Stimulated activated CD4-positive, alpha-beta T cell treated with anti-CD3 and anti-CD28 coated beads, TNF-alpha, amount 100 ng/mL, for 48 hours (primary cell): ENCODE measurements around the gene ACBD7.

Experiments
- DNase-seq, 3 donors: peaks; one replicate each; pipeline ENCODE4 v3.0.0-alpha.2; 2020; ENCODE audit warnings: low read depth in 3 of 3

ACBD7 gene

DNA sequence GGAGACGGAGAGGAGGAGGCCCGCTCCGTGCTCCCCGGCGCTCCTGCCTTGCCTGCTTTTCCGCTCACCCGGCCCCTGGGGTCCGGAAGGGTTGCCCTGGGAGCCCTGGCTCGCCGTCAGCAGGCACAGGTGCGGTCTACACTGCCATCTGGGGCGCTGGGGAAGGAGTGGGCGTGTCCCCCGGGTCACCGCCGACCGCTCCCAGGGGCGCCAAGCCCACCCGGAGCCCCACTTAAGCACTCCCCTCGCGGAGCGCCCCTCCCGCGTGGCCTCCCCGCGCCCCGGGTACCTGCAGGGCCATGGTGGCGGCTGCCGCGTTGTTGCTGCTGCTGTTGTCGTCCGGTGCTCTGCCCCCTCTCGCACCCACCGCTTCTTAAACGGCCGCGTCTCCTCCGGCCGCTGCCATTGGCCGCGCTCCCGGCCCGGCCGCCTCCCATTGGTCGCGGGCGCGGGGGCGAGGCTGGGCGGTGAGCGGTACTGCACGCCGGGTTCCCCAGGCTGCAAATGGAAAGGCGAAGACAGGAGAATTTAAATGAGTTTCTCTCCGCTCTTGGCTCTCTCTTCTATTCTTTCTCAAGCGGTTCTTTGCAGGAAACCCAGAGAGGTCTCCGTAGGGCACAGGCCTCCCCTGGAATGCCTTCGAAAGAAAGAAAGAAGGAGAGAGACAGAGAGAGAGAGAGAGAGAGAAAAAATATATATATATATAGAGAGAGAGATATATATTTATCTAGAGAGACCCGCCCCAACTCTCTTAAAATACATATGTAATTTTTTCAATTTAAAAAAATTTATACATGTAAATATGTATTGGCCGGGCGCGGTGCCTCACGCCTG is at the start of gene ACBD7:
TSS of gene ACBD7 (minus strand) at position 349 of the 834 bp plus-strand sequence. CDS start at position 301, 48 bp downstream.
- peak; percentile 68 to 82 (median 74) for DNase-seq

DNA sequence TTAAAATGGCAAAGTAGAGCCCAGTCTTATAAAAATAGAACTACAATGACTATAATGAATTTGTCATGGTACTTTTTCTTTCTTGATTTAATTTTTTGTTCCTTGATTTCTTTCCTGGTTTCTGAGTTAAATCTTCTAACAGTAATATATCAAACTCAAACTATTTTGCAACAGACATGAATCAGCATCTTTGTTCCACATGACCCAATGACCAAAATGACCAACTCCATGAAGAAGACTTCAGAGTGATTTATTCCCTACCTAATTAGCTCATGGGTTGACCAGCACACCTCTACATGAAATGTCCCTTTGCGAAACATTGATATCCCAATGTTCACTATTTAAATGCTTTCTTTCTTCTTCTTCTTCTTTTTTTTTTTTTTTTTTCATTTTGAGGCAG is 49.1 kb upstream of the ACBD7 start:
- no peak for DNase-seq

DNA sequence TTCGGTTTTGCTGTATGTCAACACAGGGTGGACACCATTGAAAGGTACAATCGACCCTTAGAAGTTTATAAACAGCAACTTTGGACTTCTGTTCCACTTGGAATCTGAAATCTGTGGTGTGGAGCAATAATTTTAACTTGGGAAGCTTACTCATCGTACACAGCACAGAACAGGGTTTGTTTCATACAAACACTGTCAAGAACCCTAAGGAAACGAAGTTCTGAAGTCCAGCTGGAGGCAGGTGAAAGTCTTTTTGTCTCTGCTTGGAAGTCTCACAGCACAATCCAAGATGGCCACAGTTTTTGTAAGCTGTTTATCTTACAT is 48.4 kb upstream of the ACBD7 start:
- DNase-seq = no peak

DNA sequence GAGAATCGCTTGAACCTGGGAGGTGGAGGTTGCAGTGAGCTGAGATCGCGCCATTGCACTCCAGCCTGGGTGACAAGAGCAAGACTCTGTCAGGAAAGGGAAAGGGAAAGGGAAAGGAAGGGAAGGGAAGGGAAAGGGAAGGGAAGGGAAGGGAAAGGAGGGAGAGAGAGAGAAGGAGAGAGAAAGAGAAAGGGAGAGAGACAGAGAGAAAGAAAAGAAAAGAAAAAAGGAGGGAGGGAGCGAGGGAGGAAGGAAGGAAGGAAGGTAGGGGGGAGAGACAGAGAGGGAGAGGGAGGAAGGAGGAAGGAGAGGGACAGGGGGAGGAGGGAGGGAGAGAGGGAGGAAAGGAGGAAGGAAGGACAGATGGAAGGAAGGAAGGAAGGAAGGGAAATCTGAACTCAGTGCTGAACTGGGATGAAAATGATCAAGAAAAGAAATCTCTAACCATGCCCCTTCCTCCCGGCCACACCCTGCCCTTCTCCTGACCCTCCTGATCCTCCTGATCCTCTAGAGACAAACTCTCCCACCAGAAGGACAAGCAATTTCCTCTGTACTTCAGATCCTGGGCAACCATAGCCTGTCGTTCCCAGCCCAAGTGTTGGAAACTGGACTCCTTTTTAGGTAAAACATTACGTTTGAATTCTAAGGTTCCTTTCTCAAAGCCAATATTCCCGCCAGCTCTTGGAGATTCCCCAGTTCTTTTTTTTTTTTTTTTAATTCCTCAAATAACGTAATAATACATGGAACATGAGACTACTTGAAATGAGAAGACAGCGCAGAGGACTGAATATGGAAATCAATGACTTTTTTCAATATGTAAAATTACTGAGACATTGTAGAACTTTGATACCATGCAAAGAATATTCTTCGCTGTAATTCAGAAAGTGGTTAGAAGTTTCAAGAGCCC is 47.8 kb upstream of the ACBD7 start:
- DNase-seq = no peak

DNA sequence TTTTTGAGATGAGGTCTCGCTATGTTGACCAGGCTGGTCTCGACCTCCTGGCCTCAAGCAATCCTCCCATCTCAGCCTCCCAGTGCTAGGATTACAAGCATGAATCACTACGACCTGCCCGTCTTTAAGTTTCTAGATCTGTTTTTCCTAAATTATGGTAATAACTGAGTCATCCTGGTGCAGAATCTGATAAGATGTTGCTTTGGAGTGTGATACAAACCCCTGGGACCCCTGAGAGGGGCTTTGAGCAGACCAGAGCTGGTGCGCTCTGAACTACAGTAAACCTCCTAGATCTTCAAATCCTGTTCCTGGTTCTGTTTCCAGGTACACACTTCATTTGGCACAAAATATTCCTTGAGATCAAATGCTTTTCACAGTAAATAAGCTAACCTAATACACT is 42.8 kb upstream of the ACBD7 start:
- DNase-seq = no peak

DNA sequence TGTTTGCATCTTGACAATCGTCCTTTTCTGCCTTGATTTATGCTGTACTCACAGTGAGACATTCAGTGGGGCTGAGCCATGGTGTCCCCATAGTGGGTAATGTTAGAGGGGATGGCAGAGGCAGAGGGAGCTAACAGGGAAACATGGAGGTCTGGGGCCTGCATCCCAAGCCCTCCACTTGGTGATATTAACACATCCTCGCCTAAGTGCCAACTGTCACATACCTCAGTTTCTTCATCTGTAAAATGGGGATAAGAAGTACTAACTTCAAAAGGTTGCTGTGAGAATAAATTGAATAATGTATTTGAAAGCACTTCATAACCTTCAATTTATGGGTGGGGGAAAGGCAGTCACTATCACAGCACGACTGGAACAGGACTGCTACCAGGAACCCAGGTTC is 36.3 kb upstream of the ACBD7 start:
- DNase-seq = no peak

DNA sequence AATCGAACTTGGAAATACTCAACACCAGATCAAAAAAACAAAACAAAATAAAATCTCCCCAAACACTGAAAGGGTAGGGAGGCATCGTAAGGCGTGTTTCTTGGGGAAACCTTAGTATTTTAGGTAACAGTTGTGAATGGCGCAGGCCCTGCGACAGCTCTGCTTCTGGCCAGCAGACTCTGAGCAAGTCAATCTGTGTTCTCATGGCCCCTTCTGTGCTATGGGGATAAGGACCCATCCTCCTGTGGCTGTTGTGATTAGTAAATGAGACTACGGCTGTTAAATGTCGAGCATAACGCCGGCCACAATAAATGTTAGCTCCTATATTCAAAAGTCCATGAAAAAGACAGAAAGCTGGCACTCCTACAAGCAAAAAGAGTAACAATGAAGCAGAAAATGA is 35.6 kb upstream of the ACBD7 start:
- no peak for DNase-seq

DNA sequence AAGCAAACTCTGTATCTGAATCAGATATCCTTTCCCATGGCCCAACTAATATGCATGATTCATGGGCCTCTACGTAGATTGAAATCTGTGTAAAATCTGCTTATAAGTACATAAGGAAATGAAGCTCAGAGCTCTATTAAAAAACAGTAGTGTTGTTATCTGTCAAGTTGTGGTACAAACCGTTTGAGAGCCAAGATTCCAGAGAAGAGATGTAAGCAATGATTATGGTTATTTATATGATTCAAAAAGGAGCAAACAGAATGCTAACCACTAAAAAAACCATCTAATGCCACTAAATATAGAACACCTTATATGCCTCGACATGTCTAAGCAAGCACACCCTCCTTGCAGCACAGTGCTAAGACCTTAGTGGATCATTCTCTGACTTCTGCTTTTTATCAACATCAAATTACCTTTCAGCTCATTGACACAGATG is 35.2 kb upstream of the ACBD7 start:
- DNase-seq = no peak

DNA sequence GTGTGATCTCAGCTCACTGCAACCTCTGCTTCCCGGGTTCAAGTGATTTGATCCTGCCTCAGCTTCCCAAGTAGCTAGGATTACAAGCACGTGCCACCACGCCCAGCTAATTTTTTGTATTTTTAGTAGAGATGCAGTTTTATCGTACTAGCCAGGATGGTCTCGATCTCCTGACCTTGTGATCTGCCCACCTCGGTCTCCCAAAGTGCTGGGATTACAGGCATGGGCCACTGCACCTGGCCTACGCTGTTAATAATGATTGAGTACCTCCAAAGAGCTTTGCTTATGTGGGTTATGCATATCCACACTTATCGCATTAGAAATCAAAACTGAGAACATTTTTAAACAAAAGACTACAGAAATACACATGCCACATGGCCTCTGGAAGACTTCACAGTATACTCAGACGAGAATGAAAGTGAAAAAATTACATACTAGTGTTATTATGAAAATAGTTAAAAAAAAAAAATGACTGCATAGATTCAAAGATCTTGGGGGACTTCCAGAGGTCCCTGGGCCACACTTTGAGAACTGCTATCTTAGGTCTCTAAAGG is 34.0 kb upstream of the ACBD7 start:
- no peak for DNase-seq

DNA sequence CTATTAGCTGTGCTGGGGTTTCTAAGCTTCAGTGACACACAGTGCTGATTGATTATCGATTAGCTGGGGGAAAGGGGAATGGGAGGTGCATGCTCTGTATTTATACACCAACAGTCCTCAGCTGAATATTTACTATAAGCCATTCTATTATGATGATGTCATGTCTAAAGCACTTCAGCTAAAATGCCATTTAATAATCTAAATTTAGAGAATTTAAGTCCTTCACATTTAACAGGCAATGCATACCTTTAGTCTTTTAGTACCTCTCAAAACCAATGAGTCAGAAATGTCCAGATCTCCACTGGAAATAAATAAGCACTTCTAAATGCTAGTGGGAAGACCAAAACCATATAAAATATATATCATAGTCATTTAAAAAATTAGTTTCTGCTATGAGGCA is 33.1 kb upstream of the ACBD7 start:
- no peak for DNase-seq

DNA sequence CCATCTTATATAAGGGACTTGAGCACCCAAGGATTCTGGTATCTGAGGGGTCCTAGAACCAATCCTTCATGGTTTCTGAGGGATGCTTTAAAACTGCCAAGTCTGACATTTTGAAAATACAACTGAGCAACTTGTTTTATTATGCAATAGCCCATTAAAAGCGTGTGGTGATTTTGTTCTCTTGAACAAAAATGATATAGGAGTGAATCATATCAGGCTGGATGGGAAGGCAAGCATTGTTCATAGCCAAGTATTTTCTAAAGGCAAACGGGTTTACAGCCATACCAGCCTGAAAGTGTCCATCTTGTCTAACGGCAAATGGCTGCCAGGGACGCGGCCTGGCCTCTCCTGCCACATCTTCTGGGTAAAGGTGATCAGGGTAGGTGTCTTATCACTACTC is 31.9 kb upstream of the ACBD7 start:
- no peak for DNase-seq

DNA sequence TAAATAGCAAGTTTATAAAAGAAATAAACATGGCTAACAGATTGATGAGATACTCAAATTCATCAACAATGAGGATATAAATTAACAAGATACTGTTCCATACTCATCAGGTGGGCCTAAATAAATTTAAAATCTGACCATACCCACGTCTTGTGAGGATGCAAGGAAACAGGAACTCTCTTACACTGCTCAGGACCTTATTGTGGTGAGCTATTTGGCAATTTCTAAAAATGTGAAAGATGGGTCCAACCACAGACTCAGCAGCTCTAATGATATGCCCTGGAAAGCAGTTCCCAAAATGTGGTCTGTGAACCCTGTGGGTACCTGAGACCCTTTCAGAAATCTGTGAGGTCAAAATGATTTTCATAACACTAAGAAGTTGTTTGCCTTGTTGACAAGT is 30.0 kb upstream of the ACBD7 start:
- no peak for DNase-seq

DNA sequence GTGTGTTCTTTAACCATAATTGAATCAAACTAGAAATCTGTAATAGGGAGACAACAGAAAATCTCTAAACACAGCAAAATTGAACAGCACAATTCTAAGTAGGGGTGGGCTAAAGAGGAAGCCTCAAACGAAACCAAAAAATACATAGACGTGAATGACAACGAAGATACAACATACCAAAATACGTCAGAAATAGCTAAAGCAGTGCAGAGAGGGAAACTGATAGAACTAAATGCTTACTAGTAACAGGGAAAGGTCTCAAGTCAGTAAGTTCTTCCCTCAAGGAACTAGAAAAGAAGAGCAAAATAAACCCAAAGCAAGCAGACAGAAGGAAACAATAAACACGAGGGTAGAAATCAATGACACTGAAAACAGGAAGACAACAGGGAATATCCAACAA is 27.6 kb upstream of the ACBD7 start:
- no peak for DNase-seq

DNA sequence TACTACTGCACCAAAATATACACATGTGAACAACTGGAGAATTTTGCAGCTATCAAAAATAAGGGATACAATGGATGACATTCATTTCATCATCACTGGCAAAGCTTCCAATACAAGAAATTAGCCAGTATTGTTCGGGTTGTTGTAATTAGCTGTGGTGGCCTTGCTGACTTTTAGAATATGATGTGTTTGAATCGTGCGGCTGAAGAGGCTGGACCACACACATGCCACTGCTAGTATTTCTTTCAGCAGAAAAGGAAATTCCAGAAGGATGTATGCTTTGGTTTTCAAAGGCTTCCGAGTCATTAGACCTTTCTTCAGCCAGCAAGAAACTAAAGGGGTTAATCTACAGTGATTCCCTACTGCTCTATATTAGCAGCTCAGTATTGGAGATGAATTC is 25.2 kb upstream of the ACBD7 start:
- no peak for DNase-seq

DNA sequence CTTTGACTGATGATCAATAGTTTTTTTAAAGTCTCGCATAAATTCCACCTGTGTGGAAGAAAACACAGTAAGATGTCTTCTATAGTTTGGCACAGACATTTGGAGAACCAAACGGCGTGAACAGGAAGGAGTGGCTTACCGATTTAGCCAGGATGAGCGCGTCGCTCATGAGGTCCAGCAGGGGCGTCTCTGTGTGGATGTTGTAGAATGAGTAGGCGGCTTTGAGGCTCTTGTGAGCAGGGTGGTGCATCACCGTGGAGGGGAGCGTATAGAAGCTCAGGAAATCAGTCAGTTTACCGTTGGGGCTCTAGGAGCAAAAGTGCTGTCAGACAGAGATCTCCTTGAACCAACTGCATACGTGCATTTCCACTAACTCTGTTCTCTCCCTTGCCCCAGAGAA is 24.1 kb upstream of the ACBD7 start:
- no peak for DNase-seq

DNA sequence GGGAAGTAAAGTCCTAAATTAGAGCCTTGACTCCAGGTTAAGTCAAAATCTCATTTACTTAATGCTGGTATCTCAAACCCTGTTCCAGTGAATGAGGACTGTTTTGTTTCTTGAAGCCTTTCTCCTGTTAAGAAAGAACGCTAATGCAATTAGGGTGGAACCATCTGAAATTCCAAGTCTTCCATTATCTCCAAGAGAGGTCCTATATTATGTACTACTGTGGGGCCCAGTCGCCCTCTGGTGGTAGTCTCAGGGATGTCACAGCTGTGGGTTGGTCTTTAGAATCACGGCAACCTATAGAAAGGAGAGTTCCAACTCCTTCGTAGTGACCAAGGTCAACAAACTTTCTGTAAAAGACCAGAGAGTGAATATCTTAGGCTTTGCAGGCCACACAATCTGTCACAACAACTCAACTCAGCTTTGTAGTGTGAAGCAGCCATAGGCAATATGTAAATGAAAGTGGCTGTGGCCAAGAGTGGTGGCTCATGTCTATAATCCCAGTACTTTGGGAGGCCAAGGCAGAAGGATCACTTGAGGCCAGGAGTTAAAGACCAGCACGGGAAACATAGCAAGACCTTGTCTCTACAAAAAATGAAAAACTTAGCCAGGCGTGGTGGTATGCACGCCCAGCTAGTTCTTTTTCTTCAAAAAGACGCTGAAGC is 17.9 kb upstream of the ACBD7 start:
- peak in 2 of 3 donors; percentile 43 to 61 for DNase-seq

DNA sequence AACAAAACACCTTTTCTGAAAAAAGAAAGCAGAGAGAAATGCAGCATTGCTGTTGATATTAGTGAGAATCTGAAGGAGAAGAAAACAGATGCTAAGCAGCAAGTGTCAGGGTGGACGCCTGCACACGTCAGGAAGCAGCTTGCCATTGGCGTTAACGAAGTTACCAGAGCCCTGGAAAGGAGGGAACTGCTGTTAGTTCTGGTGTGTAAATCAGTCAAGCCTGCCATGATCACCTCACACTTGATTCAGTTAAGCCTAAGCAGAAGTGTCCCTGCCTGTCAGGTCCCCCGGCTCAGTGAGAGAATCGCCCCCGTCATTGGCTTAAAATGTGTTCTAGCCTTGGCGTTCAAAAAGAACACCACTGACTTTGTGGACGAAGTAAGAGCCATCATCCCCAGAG is 14.9 kb upstream of the ACBD7 start:
- DNase-seq = no peak

DNA sequence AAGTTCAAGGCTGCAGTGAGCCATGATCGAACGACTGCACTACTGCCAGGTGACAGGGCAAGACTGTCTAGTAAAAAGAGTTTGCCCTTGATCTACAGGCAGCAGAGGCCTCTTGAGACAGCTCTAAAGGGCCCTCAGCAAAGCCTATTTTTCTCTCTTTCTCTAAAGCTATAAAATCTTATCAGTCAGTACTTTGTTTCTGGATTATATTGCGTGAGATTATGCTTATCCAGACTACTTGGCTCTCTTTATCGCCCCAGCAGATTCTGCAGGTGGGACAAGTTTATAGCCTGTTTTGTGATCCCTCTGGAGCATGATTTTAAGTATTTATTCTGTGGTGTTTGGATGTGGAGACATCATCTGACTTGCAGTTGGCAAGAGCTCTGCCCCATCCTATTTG is 11.3 kb upstream of the ACBD7 start:
- DNase-seq = no peak

DNA sequence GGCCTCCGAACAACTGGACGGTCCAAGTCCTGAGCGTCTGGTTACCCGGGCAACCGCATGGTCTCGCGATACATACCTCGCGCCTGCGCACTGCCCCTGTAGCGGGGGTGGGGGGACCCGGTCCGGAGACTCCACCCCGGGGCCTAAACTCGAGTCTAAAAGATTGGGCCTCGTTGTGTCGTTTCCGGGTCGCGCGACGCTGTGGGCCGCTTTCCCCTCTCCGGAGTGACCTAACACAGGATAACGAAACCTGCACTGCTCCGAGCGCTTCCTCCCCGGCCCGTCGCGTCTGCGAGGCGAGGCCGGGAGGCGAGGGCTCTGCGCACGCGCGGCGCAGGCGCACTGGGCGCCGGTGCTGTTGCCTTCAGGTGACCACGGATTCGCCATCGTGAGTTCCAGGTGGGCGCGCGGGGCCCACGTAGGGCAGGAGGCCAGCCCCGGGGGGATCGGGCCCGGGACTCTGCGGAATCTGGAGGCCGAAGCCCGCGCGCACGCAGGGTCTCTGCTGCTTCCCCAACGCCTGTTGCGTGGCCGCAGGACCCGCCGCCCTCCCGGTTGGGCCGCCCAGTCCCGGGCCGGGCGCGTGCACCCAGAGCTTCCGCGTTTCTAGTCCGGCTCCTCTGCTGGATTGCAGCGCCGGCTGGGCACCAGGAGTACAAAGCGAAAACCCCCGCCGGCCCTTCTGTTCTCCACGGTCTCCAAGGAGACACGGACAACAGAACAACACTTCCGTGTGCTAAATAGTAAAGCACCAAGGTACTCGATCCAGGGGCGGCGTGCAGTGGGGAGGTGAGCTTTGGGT is 8.6 kb upstream of the ACBD7 start, which contains the start of gene RPP38:
TSS of gene RPP38 (plus strand) at position 345 of the 802 bp plus-strand sequence. CDS start 5,960 bp downstream, outside the sequence.
- DNase-seq = peak; percentile 91 to 94 (median 92)

DNA sequence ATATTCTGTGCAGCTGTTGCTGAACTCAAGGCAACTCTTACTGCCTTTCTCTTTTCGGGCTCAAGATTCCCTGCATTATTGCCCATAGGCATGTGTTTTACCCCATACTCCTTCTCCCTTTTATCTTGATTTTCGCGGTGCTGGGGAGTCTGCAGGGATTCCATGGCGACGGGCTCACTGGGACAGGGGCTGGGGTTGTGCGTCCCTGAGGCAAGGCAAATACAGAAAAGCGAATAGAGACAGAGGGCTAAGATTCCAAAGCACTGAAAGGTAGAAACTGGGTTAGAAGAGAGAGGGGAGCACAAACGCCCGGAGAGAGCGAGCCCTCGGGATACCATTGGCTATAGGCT is 8.1 kb upstream of the ACBD7 start:
- DNase-seq = no peak

DNA sequence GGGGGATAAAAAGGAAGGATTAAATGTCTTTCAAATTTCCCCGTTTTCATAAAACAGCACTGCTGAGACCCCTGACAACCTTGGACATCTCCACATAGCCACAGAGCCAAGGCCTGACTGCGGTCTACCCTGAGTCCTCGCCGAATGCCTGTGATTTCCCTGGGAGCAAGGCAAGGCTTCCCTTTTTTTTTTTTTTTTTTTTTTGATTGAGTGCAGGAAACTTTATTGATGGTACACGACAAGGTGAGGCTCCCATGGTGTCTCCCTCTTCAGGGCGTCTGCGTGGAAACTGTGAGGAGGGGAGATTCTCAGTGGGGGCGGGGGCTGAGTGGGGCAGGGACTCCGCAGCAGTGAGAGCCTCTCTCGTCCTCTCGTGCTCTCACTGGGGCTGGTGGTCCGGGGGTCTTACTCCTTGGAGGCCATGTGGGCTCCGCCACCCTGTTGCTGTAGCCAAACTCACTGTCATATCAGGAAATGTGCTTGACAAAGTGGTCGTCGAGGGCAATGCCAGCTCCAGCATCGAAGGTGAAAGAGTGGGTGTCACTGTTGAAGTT is 4.4 kb upstream of the ACBD7 start:
- no peak for DNase-seq
